Measurements from ENCODE around the gene HLA-DOA. TPM values are rescaled to one million over a fixed set of nuclear protein-coding genes. Genes with fewer than 3 reads are reported as not detected.

Gene HLA-DOA
- total and polyA plus RNA-seq, 10 of the 15 experiments (the other 5 are each of a cell fraction or from before 2014, with no cell fraction given): 8.8 to 108 (median 58.3) TPM

GRCh38 chr6:33029328-33030184 lies 20.2 kb upstream of the HLA-DOA start:
- SMC1A ChIA-PET (ENCODE audit: uncharacterized antibody, unreplicated experiment): interaction anchor here (0.6 to 10.7 kb wide), 15 partner anchors 8 to 85 kb away, joined by 3 to 176 read pairs (median 5); partner anchors contain the start of genes HLA-DMA, HLA-DPA1 and HLA-DPB1
- Histone ChIP-seq H3K4me3 (peak overlapping the region; percentile 49), H3K27ac (ENCODE audit: control insufficient read depth, insufficient read depth) (peak overlapping the region; percentile 100), H4K20me1 (ENCODE audit: control insufficient read depth, insufficient read depth) (no peaks in the 10 kb centered on the region), H3K79me2 (ENCODE audit: control insufficient read depth, insufficient read depth, low read length) (no peaks in the 10 kb centered on the region), H3K9me3 (replicated peaks; ENCODE audit: control insufficient read depth, insufficient read depth, low read length) (peaks cover 3% of the 10 kb centered on the region), H3K9ac (ENCODE audit: control insufficient read depth, insufficient read depth, low read length) (peak overlapping the region; percentile 93), H2AFZ (ENCODE audit: control insufficient read depth, low read depth, low read length) (peak overlapping the region; percentile 75), H3K27me3 (replicated peaks in 1 of 2; ENCODE audit: control insufficient read depth in 2 of 2, insufficient read depth in 2 of 2, low read length in 1 of 2) (no peaks in the 10 kb centered on the region), H3K4me2 (ENCODE audit: control insufficient read depth, insufficient read depth) (peak overlapping the region; percentile 99), H3K4me1 (ENCODE audit: control insufficient read depth, insufficient read depth, low read length) (peaks cover 36% of the 10 kb centered on the region), H3K36me3 (ENCODE audit: control insufficient read depth in 2 of 2, insufficient read depth in 2 of 2, low read length in 1 of 2) (no peaks in the 10 kb centered on the region)
- 1% methylated on average over 6 of the region's 6 CpGs for WGBS (ENCODE audit: insufficient coverage, insufficient replicate concordance, low lambda C conversion rate, missing lambda C conversion rate)
- TSS peak; percentile 96 for BruUV-seq (replicated peaks)
- DNase-seq (ENCODE audit: low read depth, low spot score): peak; percentile 94
- RAD21 ChIA-PET (ENCODE audit: unreplicated experiment): interaction anchor here (0.5 to 10.1 kb wide), 21 partner anchors 13 to 754 kb away, joined by 3 to 172 read pairs (median 6); partner anchors contain the start of genes BRD2, HLA-DMA, HLA-DPA1 and HLA-DPB1
- peak; percentile 89 for ATAC-seq
- FAIRE-seq: peak; percentile 81
- POLR2A ChIA-PET: interaction anchor here (0.5 to 10.2 kb wide), 30 partner anchors 7 to 837 kb away, joined by 3 to 330 read pairs (median 6); partner anchors contain the start of genes BRD2, GPSM3, HLA-DMA and HLA-DMB
- in situ Hi-C loops (cut with MboI): no loop called here
- intact Hi-C loops (cut with micrococcal nuclease; ENCODE audit: unreplicated experiment): loop anchor here (2.0 kb wide), 1 partner anchor 59 kb away; no protein-coding TSS in a partner anchor
- CTCF ChIA-PET: interaction anchor here (0.7 to 10.4 kb wide), 16 partner anchors 12 to 219 kb away, joined by 3 to 165 read pairs (median 4); partner anchors contain the start of genes HLA-DMA, HLA-DOA, HLA-DPA1 and HLA-DPB1
- no peak for TF ChIP-seq ZNF622 (IDR thresholded peaks at IDR 0.05)
- peak; percentile 22; the same call in 1 of the 2 replicates for TF ChIP-seq SMC3 (IDR thresholded peaks at IDR 0.05; ENCODE audit: borderline replicate concordance, low read length)
- TF ChIP-seq TCF12 (IDR thresholded peaks at IDR 0.05; ENCODE audit: low read depth, low read length): peak; percentile 48; the same call in 1 of the 2 replicates
- TF ChIP-seq MLLT1 (IDR thresholded peaks at IDR 0.05): peak; percentile 97
- TF ChIP-seq REST (IDR thresholded peaks at IDR 0.05; ENCODE audit: low read depth, low read length): 0 out of 2 replicates have a peak, but pooled peaks have one; percentile 8
- no peak for TF ChIP-seq ZBTB4 (CRISPR knock-in tag; IDR thresholded peaks at IDR 0.05)
- peak; percentile 61 for TF ChIP-seq SKIL (IDR thresholded peaks at IDR 0.05; ENCODE audit: low read depth, poor library complexity, severe bottlenecking)
- TF ChIP-seq BMI1 (IDR thresholded peaks at IDR 0.05; ENCODE audit: borderline replicate concordance): peak; percentile 16; the same call in 1 of the 2 replicates
- TF ChIP-seq RB1 (IDR thresholded peaks at IDR 0.05; ENCODE audit: borderline replicate concordance): no peak
- TF ChIP-seq CBX5 (IDR thresholded peaks at IDR 0.05; ENCODE audit: low read depth): no peak
